Measurements from ENCODE around the gene CCNY.

Gene CCNY

DNA sequence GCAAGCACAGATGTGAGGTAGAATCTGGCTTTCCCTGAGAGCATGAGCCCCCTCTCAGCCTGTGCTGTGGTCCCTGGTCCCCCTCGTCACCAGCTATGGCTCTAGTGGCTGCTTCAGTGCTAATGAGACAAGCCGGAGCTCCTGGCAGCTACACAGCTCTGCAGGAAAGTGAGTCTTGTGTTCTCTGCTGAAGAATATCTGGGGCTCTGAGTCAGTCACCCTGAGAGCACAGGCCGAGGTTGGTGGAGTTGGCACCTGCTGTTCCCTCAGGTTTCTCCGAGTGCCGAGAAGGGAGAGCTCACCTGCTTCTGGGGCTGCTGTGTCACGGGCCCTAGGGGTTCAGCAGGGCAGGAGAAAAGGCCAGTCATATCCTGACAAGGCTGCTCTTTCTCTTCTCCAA is 231.6 kb downstream of the CCNY start:
- no peak for DNase-seq

DNA sequence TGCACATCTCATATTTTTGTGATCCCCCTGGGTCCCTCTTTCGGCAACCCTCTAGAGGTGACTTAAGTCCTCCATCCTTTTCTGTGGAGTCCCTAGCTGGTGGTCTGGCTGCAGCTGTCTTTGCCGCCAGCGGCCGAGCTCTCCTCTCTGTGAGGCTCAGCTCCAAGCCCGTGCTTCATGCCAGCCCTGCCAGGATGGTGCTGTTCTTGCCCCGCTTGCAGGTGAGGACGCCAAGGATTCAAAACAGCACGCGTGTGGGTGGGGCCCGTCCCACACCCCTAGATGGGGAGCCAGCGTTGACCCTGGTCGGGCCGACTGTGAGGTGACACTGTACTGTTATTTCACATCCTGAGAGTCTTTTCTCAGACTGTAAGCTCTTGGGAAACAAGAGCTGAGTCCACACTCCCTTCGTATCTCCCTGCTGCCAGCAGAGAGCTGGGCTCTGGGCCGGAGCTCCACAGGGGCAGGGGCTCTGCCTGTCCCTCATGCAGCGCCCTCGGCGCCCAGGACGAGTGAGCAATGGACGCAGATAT is 232.2 kb downstream of the CCNY start:
- no peak for DNase-seq

DNA sequence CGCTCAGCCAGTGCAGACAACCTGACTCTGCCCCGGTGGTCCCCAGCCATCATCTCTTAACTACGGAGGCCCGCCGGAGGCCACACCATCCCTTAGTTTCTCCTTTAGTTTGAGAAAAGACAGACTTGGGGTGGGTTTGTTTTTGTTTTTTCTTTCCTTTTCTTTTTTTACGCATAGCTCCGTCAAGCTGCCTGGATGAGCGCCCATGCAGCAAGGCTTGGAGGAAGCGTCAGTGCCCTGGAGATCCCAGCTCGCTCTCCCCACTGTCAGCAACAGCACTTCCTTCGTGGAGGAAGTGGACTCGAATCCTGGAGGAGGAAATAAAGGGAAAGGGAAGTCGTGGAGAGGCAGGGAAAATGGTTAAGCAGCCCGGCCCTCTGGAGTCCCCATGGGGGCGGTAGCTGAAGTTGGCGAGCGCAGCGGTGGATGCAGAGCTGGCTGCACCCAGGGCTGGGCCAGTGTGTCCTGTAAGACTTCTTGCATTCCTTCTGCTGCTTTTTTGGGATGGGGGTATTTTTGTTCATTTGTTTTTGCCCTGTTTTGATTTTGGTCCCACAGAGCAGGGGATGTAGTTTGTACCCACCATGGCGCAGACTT is 232.9 kb downstream of the CCNY start:
- DNase-seq: no peak

DNA sequence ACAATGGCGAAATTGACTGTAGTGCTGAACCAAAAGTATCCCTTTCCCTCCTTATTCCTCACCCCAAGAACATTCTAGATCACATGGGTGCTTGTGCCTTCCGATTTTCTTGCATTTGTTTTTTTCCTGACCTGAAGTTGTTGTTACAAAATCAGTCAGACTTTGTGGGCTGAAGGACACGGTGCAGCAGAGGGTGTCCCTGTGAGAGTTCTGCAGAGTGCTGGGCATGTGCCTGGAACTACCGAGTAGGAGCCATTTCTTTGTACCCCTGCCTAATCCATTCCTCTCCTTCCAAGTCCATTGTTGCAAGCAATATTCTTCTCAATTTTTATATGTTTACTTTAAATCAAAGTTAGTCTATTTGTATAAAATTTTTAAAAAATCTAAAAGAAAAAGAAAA is 233.5 kb downstream of the CCNY start:
- no peak for DNase-seq

DNA sequence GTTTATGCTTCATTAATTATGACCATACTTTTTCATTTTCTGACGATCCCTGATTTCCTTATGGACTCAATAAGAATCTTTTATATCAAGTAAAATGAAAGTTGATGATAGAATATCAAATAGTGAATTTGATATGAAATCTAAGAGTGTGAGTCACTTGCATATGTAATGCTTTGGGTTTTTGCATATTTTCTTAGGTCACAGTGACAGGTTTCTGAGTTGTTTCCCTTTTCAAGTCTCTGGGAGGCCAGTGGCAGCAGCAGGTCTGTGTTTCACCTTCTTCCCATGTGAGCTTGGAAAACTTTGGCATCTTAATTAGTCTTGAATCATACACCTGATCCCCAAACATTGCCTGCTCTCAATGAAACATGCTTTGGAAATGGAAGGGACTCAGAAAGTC is 234.1 kb downstream of the CCNY start:
- no peak for DNase-seq

DNA sequence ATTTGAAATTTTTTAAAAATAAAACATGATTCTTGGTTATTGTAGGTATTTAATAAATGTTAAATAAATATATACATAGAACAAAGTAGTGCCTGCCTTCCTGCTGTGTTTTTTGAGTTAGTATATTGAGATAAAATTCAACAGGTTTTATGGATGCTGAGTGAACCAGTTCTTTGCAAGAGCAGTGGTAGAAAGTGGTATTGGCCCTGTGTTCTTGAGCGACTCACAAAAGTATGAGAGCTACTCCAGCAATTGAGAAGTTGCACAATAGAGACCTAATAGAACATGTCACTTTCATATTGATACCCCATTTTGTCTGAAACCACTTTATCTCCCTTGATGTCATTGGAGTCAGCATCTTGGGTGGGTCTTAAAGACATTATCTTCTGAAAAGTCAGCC is 236.3 kb downstream of the CCNY start:
- DNase-seq: no peak

DNA sequence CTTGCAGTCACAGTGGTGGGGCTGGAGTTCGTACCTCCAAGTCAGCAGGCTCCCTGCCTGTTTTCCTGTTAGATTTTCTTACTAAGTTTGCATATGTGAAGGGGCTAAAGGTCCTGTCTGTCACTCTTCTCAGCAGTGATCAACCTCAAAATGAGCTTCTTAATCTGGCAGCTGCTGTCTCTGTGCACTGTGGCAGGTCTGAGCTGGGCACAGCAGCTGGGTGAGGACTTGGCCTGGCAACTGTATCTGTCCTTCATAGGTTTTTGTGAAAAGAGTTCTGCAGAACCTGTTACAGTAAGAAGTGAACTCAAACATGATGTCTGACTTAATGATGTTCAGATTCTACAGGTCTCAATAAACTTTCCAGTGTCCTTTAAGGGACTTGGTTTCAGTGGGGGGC is 237.5 kb downstream of the CCNY start:
- no peak for DNase-seq

DNA sequence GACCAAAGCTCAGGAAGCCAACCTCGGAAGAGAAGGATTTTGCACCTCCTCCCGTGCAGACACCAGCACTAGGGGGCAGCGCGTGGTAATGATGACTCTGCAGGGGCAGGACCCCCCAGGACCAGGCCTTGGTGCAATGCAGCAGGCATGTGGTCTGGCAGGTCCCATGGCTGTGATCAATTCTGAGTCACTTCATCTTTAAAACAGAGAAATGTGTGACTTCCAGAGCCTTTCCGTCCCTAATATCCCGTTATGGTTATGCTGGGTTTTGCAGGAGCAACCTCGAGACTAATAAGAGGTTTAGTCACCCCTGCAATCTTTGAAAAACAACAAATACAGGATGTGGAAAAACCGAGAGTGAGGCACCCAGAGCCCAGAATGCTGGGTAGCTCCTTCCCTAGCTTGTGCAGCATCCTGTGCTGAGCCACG is 238.6 kb downstream of the CCNY start:
- no peak for DNase-seq

DNA sequence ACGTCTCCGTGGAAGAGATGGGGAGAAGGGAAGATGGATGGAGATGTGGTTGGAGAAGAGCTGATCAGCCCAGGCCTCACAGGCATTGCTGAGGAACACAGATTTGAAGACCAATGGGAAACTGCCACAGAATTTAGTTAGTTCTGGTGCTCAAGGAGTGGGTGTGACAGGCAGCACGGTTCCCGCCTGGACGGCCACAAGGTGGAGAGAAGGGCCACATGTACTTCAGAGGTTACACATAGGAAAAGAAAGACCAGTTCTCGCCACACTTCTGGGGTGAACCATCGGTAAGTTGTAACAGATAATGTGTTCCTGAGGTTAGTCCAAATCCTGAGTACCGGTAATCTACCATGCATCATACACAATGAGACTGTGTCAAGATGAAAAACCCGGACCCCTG is 239.3 kb downstream of the CCNY start:
- no peak for DNase-seq

DNA sequence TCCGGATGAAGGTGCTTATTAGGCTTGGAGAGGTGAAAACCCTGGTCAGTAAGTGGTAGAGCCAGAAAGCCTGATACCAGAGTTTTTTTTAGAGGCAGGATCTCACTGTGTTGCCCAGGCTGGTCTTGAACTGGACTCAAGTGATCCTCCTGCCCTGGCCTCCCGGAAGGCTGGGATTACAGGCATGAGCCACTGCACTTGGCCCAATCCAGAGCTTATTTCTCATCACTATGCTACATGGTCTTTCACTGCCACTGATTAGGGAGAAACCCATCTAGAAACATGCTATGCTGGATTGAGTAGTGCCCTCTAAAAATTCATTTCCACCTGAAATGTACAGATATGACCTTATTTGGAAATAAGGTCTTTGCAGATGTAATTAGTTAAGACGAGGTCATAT is 240.4 kb downstream of the CCNY start:
- no peak for DNase-seq

DNA sequence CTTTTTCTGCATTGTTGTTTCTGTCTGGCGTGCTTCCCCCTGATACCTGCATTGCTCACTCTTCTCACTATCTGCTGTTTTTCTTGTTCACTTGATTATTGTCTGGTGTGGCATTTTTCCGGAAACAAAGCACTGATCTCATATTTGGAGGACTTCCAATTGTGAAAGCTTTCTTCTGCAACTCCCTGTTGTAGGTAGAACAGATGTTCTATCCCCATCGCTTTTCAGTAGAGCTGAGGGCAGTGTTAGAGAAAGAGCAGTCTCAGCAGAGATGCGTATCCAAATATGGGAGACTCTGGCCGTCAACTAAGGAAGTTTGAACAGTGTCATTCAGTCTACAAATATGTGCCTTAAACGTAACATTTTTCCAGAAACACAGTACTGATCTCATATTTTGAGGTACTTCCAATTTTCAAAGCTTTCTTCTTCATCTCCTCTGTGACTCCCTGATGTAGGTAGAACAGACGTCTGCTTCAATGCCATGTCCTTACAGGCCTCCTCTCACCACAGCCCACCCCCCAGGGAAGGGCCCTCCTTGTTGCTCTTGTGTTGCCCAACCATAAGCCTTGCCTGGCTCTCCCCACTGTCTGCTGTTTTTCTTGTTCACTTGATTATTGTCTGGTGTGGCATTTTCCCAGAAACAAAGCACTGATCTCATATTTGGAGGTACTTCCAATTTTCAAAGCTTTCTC is 241.8 kb downstream of the CCNY start:
- DNase-seq: no peak

DNA sequence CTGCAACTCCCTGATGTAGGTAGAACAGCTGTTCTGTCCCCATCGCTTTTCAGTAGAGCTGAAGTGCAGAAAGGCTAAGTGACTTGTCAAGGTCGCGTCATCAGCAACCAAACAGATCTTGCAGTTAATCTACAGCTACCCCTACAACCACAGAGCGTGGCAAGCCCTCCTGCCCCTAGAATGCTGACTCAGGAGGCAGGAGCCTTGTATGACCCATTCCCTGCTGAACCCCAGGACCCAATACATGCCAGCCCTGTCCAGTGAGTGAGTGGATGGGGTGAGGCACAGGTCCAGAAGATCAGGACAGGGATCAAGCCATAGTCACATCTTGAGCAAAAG is 242.3 kb downstream of the CCNY start:
- DNase-seq: no peak

DNA sequence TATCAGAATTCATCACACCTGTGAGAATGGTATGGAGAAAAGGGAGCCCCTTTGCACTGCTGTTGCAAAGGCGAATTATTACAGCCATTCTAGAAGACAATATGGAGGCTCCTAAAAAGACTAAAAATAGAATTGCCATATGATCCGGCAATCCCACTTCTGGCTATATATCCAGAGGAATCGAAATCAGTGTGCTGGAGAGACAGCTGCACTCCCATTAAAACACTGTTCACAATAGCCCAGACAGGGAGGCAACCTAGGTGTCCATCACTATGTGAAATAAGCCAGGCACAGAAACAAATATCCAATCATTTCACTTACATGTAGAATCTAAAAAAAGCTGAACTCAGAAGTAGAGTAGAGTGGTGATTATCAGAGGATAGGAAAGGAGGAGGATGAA is 242.8 kb downstream of the CCNY start:
- no peak for DNase-seq

DNA sequence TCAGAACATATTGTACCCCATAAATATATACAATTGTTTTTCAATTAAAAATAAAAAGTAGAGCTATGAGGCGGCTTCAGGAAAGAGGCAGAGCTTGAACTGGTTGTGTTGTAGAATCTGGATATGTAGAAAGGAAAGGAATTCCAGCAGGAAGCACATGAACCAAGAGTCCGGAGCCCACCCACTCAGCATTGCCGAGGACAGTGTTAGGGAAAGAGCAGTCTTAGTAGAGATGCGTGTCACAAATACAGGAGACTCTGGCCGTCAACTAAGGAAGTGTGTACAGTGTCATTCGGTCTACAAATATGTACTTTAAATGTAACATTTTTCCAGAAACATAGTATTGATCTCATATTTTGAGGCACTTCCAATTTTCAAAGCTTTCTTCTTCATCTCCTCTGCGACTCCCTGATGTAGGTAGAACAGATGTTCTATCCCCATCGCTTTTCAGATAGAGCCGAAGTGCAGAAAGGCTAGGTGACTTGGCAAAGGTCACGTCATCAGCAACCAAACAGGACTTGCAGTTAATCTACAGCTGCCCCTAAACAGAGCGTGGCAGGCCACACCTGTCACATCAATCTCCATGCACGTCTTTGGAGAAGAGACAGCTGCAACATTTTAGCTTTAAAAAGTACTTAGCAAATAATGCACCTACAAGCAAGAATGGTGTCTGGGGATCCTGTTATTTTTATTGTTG is 243.6 kb downstream of the CCNY start:
- DNase-seq: no peak

DNA sequence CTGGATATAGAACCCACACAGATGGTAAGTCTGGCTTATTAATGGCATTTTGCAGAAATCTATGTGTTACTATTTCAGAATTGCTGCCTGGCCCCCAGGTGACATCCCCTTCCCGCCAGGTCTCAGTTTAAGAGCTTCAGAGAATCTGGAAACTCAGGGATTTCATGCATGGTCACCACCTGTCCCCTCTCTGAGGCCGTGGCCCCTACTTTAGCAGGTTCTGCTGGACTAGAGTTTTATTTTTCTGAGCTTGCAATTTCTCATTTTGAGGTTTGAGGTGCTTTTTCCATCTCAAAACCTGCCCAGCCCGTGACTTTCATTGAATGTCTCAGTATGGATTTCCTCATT is 244.1 kb downstream of the CCNY start:
- no peak for DNase-seq

DNA sequence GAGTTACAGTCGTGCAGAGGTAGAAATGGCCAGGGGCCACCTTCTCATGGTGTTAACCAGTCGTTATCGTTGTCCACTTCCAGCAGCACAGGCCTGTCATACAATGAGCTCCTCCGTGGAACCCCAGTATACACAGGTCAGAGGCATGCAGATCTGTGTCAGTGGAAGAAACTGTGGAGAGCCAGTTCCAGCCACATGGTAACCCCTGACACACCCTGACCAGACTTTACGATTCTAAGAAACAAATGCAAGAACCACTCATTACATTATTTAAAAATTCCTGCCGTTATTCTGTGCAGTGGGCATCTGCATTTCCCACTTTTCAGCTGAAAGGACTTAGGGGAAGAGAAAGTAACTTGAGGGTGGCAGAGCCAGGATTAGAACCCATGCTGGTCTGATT is 245.3 kb downstream of the CCNY start:
- no peak for DNase-seq

DNA sequence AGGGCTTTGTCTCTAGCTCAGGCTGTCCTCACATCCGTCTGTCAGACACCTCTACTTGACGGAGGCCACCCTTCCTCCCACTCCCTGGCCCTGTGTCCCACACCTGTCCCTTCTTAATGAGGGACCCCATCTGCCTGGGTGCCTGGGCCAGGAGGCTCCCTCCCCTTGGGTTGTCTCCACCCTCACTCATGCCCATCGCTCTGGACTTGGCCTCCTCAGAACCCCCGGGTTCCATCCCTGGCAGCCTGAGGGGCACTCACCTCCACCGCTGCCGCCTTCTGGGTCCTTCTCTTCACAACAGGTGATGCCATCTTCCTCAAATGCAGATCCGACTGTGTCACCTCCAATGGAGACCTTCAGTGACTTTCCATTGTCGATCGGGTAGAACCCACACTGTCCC is 248.6 kb downstream of the CCNY start:
- DNase-seq: no peak

DNA sequence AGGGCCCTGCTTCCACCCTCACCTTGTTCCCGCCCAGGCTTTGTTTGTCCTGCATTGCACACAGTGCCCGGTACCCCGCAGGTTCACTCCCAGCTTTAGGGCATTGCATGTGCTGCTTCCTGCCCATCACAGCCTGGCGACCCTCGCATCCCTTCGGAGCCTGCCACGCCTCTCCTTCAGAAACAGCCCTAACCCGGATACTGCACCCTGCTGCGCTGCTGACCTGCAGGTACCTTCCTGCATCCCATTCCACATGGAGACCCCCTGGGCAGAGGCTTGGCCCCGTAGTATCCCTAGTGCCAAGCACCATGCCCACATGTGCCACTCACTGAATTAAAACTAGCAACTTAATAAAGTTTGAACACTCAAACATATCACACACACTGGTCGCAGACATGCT is 249.0 kb downstream of the CCNY start:
- no peak for DNase-seq

DNA sequence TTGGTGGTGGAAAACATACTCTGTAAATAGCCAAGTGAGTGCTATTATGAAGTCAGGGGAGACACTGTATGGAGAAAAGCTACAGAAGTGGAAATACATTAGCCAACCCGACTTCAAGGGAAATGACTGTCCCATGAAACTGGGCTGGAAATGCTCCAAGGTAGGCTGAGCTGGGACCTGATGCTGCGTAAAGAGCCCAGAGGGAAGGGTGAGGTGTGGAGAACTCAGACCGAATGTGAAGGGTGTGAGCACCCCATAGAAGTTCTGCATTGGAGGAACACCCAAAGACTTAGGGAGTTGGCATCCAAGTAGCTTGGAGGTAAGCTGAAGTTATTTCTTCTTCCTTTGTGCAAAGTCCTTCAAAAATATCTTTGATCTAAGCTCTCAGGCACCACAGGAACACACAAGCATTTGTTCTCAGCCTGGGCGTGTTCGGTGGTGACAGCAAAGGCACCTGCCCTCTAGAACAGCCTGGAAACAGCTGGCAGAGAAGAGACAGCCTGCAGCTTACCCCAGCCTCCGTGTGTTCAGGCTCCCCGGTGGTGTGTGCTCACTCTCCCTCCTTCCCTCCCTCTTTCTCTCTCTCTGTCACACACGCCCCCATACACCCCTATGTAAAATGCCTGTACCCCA is 249.7 kb downstream of the CCNY start:
- DNase-seq: no peak

DNA sequence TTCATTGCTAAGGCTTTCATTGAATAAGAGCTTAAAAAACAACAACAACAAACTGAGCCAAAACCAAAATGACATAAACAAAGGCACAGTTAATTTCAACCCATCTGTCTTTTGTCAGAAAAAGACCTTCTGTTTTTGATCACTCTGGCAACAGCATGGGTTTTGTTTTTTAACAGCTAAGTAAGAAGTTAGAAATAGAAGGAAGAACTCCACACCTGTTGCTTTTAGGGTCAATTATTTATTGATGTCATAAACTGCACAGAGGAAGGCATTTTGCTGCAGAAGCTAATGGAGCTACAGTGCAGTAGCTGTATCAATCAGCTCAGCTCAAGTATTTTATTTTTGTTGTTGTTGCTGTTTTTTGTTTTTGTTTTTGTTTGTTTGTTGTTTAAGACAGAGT is 252.5 kb downstream of the CCNY start:
- no peak for DNase-seq

DNA sequence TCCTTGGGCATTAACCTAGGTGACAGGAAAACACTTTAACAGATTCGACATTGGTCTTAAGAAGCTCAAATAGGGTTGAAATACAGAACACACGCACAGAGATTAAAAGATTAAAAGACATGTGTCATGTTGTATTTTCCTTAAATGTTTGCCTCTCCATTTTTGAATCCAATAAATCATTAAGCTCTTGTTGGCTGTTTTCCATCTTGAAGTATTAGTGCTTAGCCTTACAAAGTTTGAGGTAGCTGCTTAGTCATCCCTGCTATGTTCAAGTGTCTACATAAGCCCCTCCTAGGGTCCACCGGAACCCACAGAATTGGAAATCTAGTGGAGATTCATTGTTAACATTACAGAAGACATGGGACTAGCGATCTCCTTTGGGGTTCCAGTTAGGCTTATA is 256.1 kb downstream of the CCNY start:
- DNase-seq: no peak

DNA sequence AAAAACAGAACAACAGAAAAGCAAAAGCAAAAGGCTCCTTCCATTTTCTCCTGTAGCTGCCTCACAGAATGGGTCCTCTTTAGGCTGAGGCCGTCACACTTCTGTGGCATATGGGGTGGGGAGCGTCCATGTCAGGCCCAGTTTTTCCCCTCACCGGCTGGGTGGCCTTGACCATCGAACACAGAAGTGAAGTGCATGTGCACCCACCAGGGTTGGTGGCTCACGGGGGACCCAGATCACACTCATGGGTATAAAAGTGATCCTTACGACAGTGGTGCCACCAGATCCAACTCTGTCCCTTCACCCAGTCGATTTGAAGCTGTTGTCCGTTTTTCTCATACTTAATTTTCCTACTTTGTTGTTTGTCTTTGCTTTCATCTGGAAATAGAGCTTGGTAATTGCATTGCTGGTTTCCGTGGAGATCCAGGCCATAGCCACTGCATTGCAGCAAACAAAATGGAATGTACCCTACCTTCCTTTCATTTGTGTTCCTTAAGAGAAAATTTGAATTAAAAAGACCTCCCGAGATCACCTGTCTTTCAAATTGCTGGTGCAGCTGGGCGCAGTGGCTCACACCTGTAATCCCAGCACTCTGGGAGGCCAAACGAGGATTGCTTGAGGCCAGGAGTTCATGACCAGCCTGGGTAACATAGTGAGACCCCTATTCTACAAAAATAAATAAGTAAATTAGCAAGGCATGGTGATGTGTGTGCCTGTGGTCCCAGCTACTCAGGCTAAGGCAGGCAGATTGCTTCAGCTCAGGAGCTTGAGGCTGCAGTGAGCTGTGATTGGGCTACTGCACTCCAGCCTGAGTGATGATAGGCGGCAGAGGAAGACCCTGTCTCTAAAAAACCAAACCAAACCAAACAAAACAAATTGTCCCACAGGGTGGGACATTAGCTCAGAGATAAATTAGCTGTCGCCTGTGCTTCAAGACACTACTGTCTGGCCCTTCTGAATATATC is 258.1 kb downstream of the CCNY start:
- no peak for DNase-seq

DNA sequence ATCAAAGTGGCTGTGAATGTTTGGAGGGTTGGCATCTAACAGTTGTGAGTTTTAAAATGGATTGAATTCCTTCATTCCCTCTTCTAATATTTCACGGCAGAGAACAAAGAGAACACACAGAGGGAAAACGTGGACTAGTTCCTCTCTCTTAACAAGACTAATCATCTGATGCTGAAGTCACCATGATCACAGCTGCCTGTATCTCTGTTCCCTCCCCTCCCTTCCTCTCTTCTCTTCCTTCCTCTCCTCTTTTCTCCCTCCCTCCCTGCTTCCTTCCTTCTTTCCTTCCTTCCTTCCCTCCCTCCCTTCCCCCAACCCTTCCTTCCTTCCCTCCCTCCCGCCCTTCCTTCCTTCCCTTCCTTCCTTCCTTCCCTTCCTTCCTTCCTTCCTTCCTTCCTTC is 258.8 kb downstream of the CCNY start:
- DNase-seq: no peak
